Activated T-cell treated with anti-CD3 and anti-CD28 coated beads for 1 hour (primary cell): Measurements from ENCODE around the gene BZW1.

Source experiments
- DNase-seq: peaks from one replicate; pipeline ENCODE4 v3.0.0-alpha.2; 2020; ENCODE audit warnings: low read depth

The BZW1 gene

DNA sequence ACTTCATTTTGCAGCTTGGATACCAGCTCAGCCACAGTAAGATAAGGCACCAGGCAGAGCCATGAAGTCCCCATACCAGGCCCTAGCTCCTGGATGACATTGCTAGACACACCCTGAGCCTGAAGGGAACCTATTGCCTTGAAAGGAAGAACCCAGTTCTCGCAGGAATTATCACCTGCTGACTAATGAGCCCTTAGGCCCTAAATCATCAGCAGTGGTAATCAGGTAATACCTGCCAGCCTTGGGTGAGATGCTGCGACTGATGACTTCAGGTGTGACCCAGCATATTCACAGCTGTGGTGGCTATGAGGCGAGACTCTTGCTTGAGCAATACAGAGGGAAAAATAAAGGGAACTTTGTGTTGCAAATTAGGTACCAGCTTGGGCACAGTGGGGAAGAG, 27.8 kb downstream of the BZW1 start:
- DNase-seq, result no peak

DNA sequence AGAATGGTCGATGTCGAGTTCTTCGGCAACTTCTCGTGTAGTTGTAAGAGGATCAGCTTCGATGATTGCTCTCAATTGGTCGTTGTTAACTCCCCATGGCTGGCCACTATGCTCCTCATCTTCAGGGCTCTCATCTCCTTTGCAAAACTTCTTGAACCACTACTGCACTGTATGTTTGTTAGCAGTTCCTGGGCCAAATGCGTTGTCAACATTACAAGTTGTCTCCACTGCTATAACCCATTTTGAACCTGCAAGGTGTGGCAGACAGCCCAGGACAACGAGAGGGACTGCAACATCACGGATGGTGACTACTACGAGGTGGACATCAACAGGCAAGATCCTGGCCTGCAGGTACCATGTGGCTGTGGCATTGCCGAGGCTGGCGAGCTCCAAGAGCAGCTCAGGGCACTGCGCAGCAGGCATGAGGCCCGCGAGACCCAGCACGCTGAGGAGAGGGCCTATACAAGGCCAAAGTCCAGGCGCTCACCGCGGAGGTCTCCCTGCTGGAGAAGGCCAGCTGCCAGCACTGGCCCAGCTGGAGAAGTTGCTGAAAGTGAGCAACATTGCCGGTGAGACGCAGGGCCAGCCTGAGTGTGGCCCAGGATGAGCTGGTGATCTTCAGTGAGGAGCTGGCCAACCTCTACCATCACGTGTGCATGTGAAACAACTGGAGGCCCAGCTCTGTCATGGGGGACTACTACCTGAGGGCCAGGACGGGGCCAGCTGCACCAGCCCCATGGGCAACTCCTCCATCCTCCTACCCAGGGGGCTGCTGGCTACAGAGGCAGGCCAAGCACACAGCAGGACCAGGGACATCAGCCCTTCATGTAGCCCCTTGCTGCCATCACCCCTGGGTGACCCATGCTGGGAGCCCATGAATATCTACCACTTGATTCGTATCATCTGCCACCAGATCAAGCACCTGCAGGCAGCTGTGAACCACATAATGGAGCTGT, 32.6 kb downstream of the BZW1 start:
- no peak for DNase-seq

DNA sequence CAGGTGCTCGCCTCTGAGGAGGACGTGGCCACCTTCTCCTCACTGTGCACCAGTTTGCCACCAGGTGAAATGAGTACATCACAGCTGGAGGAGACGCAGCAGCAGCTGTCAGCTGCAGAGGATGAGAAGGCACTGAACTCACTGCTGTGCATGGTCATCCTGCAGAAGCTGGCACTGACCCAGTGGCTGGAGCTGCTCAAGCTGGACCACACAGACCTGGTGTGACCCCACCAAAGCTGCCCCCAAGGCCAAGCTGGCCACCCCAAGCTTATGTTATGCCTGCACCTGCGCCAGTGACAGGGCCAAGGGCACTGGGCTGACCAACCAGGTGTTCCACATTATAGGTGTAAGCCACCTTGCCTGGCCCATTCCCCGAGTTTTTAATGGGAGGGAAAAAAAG, 33.5 kb downstream of the BZW1 start:
- DNase-seq, result no peak

DNA sequence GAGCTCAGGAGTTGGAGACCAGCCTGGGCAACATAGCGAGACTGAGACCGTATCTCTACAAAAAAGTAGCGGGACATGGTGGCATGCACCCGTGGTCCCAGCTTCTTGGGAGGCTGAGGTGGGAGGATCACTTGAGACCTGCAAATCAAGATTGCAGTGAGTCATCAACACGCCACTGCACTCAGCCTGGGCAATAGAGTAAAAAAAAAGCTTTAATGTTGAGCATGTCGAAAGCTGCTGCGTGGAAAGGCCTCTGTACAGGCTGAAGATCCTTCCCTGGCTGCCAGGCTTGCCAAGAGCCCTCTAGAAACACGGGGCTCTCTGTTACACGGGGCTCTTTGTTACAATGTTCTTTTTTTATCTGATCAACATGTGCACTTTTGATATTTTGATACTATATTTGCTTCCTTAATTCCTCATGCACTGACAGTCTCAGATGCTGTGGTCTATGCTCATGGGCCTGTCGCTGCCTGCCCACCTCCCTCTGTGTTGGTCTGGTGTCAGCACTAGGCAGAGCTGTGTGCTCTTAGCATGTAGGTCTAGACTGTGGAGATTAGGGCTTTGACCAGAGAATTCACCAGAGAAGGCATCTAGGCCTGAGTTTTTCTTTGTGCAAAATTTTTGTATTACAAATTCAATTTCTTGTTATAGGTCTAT, 34.1 kb downstream of the BZW1 start:
- DNase-seq, result no peak

DNA sequence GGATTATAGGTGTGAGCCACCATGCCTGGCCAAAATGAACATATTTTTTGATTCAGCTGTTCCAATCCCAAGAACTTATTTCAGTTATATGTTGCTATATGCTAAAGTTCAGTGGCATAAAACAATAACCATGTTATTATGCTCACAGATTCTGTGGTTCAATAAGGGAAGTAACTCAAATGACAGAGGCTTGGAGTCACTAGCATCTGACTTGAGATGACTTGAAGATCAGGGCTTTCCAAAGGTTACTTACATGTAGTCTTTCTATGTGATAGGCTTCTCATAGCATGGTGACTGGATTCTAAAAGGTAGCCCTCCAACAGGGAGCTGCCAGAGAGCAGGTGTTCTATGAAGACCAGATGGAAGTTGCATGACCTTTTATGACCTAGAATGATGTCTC, 35.6 kb downstream of the BZW1 start:
- DNase-seq, result no peak

GRCh38 chr2:200847939-200848338, 36.2 kb downstream of the BZW1 start:
- no peak for DNase-seq

- DNase-seq, result no peak
These were observed 39.0 kb downstream of the BZW1 start for GRCh38 chr2:200850512-200851256.

GRCh38 chr2:200851398-200852248, 39.9 kb downstream of the BZW1 start:
- DNase-seq, result no peak

DNA sequence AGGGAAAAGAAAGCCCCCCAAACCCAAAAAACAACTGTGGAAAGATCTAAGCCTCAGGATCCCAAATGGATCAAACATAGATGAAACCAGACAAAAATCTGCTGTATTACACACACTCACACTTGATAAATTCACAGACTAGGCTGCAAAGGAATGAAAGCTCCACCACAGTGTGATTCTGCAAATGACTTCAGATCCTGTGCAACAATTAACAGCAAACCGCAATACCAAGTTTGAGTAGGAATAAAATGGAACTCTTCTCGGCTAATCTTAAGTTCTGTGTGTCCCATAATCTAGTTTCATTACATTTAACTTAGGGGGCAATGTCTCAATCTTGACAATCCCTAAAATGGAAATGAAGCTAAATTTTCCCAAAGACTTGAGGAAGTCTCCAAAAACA, 40.9 kb downstream of the BZW1 start:
- DNase-seq, result no peak

GRCh38 chr2:200856806-200857205, 45.1 kb downstream of the BZW1 start:
- no peak for DNase-seq

- DNase-seq, result no peak
These were observed 48.5 kb downstream of the BZW1 start for GRCh38 chr2:200860092-200860795.

GRCh38 chr2:200861617-200862155, 50.0 kb downstream of the BZW1 start:
- DNase-seq, result no peak

GRCh38 chr2:200862532-200863000, 50.9 kb downstream of the BZW1 start:
- DNase-seq, result peak; percentile 27

DNA sequence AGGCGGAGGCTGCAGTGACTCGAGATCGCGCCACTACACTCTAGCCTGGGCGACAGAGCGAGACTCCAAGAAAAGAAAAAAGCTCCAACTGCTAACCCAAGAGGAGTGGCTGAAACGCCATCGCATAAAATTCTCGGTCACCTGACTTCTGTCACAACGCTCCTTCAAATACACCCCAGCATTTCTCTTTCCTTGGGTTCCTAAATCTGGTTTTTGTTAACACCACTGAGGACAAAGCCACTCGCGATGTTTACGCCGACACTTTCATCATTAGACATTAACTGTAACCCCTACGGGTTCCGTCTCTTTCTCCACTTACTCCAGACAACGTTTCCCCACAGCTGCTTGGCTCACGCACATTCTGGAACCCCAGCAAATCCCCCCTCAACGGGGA, 52.1 kb downstream of the BZW1 start:
- no peak for DNase-seq

DNA sequence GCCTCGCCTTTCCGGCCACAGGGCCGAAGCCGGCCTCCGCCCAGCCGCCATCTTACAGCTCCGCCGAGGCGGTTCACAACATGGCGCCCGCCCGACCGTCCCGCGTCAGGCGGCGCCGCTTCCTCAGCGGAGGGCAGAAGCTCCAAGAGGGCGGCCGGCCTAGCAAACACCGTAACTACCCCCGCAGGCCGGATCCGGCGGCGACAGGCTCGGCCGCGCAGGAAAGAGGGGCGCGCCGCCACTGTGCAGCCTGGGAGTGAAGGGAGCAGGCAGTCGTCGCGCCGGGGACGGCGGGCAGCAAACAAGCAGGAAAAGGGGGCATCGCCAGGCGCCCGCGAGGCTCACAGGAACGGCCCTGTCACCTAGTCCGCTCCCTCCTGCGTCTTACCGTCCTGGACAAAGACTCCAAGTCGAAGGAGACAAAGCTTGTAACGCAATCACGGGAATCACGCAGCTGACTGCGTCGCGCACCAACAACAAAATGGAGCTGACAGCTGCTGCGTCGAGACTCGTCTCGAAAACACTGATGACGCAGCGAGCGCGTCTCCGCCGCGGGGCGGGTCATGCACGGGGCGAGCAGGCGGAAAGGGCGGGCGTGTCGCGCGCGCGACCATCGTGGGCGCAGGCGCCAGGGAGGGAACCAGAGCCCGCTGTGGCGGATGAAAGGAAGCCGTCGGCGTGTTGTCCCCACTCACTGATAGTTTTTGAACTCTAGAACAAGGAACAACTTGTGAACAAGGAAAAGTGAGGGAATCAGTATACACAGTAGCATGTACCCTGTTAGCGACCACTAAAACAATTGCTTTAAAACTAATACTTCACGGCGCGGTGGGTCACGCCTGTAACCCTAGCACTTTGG, 52.7 kb downstream of the BZW1 start, which contains the start of gene CLK1:
Gene CLK1, minus strand, starts transcription at position 483 of the 859 bp plus-strand sequence. CDS start 2,796 bp downstream, outside the sequence.
- peak; percentile 94 for DNase-seq

DNA sequence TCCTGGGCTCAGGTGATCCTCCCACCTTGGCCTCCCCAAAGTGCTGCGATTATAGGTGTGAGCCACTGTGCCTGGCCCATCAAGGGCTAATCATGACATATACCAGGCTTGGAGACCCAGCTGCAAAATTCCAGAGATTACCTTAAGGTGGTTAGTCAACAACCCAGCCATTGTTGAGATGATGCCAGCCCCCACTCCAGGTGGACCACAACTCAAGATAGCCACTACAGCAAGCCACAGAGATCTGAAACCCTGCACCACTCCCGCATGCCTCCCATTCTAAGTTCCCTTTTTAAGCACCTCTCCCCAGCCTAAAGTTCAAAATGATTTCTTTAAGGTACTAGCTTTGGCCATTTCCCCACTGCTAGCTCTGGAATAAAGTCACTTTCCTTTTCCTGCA, 57.3 kb downstream of the BZW1 start:
- DNase-seq, result no peak

GRCh38 chr2:200871151-200871550, 59.4 kb downstream of the BZW1 start:
- no peak for DNase-seq

GRCh38 chr2:200873560-200873959, 61.9 kb downstream of the BZW1 start:
- DNase-seq, result no peak
